OCI-LY1 (cell line): ENCODE results near the gene RPN1.

Experiments
- H2AFZ ChIP-seq: fragments of 200-600 bp; sonication (generic), shearing (Covaris generic); 2 replicates; pipeline ENCODE4 v1.6.0; 2014; ENCODE audit warnings: antibody characterized with exemption, mild to moderate bottlenecking, low read length
- H3F3A ChIP-seq: fragments of 200-600 bp; sonication (generic), shearing (Covaris generic); 2 replicates; pipeline ENCODE4 v1.6.0; 2014; ENCODE audit warnings: mild to moderate bottlenecking, antibody characterized with exemption, low read length, moderate library complexity; ENCODE audit not compliant: insufficient read depth
- H3K27ac ChIP-seq: fragments of 200-600 bp; sonication (generic); 2 replicates; pipeline ENCODE4 v1.5.1; 2014; ENCODE audit warnings: low read length, mixed run types, mild to moderate bottlenecking, low read depth; ENCODE audit not compliant: poor library complexity, severe bottlenecking
- H3K27me3 ChIP-seq: fragments of 200-600 bp; sonication (generic); 2 replicates; pipeline ENCODE4 v1.6.0; 2014; ENCODE audit warnings: antibody characterized with exemption, mild to moderate bottlenecking, low read length, moderate library complexity; ENCODE audit not compliant: insufficient read depth
- H3K36me3 ChIP-seq: fragments of 200-600 bp; sonication (generic); 2 replicates; pipeline ENCODE4 v1.6.1; 2014; ENCODE audit warnings: mild to moderate bottlenecking, antibody characterized with exemption, low read length, moderate library complexity, mixed read lengths; ENCODE audit not compliant: insufficient read depth
- H3K4me1 ChIP-seq: fragments of 200-600 bp; sonication (generic); 2 replicates; pipeline ENCODE4 v1.5.1; 2014; ENCODE audit warnings: mild to moderate bottlenecking, low read length, moderate library complexity; ENCODE audit not compliant: insufficient read depth, severe bottlenecking
- H3K4me2 ChIP-seq: fragments of 200-600 bp; sonication (generic), shearing (Covaris generic); 2 replicates; pipeline ENCODE4 v1.6.1; 2014; ENCODE audit warnings: low read length
- H3K4me3 ChIP-seq: fragments of 200-600 bp; sonication (generic); 2 replicates; pipeline ENCODE4 v1.5.1; 2014; ENCODE audit warnings: low read length, low read depth, mild to moderate bottlenecking, mixed read lengths; ENCODE audit not compliant: poor library complexity, severe bottlenecking
- H3K79me2 ChIP-seq: fragments of 200-600 bp; shearing (Covaris generic); 2 replicates; pipeline ENCODE4 v1.6.1; 2016; ENCODE audit warnings: mixed run types, low read length, mixed read lengths; ENCODE audit not compliant: insufficient read depth
- H3K9ac ChIP-seq: fragments of 200-600 bp; sonication (generic), shearing (Covaris generic); 2 replicates; pipeline ENCODE4 v1.6.1; 2014; ENCODE audit warnings: mild to moderate bottlenecking, low read length, mixed read lengths
- H3K9me2 ChIP-seq: fragments of 200-600 bp; sonication (generic), shearing (Covaris generic); 2 replicates; pipeline ENCODE4 v1.6.1; 2014; ENCODE audit warnings: low read depth, mild to moderate bottlenecking, low read length, mixed read lengths
- H3K9me3 ChIP-seq: fragments of 200-600 bp; shearing (Covaris generic); 2 replicates; pipeline ENCODE4 v1.6.1; 2014; ENCODE audit warnings: low read length, mixed read lengths
- H4K20me1 ChIP-seq: fragments of 200-600 bp; sonication (generic), shearing (Covaris generic); 2 replicates; pipeline ENCODE4 v1.6.0; 2016; ENCODE audit warnings: mild to moderate bottlenecking, low read length; ENCODE audit not compliant: insufficient read depth
- CTCF ChIP-seq: fragments of 200-600 bp; sonication (generic), shearing (Covaris generic); IDR thresholded peaks from 2 replicates; pipeline ENCODE4 v1.5.1; 2017; ENCODE audit warnings: mild to moderate bottlenecking, antibody characterized with exemption, low read length, moderate library complexity, mixed read lengths
- EZH2 ChIP-seq: fragments of 200-600 bp; sonication (generic), shearing (Covaris generic); IDR thresholded peaks from 2 replicates; pipeline ENCODE4 v1.8.0; 2017; ENCODE audit warnings: borderline replicate concordance, mixed run types, mild to moderate bottlenecking, antibody characterized with exemption, low read length, moderate library complexity, mixed read lengths

Gene RPN1

DNA sequence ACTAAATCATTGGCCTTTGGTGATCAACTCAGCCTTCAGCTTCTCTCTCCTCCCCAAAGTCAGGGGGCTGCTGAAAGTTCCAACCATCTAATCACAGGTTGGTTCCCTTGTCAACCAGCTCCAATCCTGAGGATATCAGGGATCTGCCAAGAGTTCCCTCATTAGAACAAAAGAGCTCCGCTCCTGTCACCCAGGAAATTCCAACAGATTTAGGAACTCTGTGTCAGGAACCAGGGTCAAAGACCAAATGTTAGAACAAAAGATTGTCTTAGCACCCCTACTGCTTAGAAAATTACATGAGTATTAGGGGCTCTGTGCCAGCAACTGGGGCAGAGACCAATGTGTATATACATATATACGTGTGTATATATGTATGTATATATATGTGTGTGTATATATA, 43.1 kb upstream of the RPN1 start:
- H3K9ac ChIP-seq: no peak overlapping the region
- H4K20me1 ChIP-seq: no peaks in the 10 kb centered on the region
- H3K36me3 ChIP-seq: no peaks in the 10 kb centered on the region
- H3K27me3 ChIP-seq: peaks cover 15% of the 10 kb centered on the region
- no peak overlapping the region for H3K27ac ChIP-seq
- H3F3A ChIP-seq: no peaks in the 10 kb centered on the region
- H3K9me3 ChIP-seq: no peaks in the 10 kb centered on the region
- TF ChIP-seq EZH2: no peak
- H2AFZ ChIP-seq: no peak overlapping the region
- H3K4me2 ChIP-seq: no peak overlapping the region
- no peaks in the 10 kb centered on the region for H3K9me2 ChIP-seq
- H3K4me1 ChIP-seq: no peaks in the 10 kb centered on the region
- H3K4me3 ChIP-seq: no peak overlapping the region
- H3K79me2 ChIP-seq: no peaks in the 10 kb centered on the region

GRCh38 chr3:128689060-128689459, 38.4 kb upstream of the RPN1 start:
- no peak overlapping the region for H3K9ac ChIP-seq
- H2AFZ ChIP-seq: no peak overlapping the region
- H3K4me1 ChIP-seq: no peaks in the 10 kb centered on the region
- H3K4me2 ChIP-seq: no peak overlapping the region
- no peaks in the 10 kb centered on the region for H3K9me2 ChIP-seq
- H4K20me1 ChIP-seq: no peaks in the 10 kb centered on the region
- no peak overlapping the region for H3K27ac ChIP-seq
- no peak for TF ChIP-seq EZH2
- TF ChIP-seq CTCF: no peak
- H3F3A ChIP-seq: no peaks in the 10 kb centered on the region
- peaks cover 15% of the 10 kb centered on the region for H3K27me3 ChIP-seq
- no peaks in the 10 kb centered on the region for H3K36me3 ChIP-seq
- no peaks in the 10 kb centered on the region for H3K9me3 ChIP-seq
- no peak overlapping the region for H3K4me3 ChIP-seq
- H3K79me2 ChIP-seq: no peaks in the 10 kb centered on the region

DNA sequence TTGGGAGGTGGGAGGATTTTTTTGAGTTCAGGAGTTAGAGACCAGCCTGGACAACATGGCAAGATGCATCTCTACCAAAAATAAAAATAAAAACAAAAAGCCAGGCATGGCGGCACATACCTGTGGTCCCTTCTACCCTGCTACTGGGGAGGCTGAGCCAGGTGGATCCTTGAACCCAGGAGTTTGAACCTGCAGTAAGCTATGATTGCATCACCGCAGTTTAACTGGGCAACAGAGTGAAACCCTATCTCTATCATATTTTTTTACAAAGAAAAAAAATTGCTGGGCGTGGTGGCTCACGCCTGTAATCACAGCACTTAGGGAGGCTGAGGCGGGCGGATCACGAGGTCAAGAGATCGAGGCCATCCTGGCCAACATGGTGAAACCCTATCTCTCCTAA, 35.8 kb upstream of the RPN1 start:
- H3K4me1 ChIP-seq: peaks cover 7% of the 10 kb centered on the region
- no peaks in the 10 kb centered on the region for H3K79me2 ChIP-seq
- H3F3A ChIP-seq: no peaks in the 10 kb centered on the region

More for the DNA sequence above, 35.8 kb upstream of the RPN1 start:
- Histone ChIP-seq H3K4me3 (no peak overlapping the region), H3K36me3 (no peaks in the 10 kb centered on the region), H2AFZ (no peak overlapping the region), H3K27me3 (peaks cover 5% of the 10 kb centered on the region; the same call in 1 of the 2 replicates), H3K27ac (no peak overlapping the region), H3K9ac (no peak overlapping the region), H3K4me2 (no peak overlapping the region), H3K9me3 (no peaks in the 10 kb centered on the region), H3K9me2 (no peaks in the 10 kb centered on the region), H4K20me1 (no peaks in the 10 kb centered on the region)
- no peak for TF ChIP-seq CTCF
- TF ChIP-seq EZH2: no peak
